Measurements from ENCODE around the gene UNK. TPM values are rescaled to one million over a fixed set of nuclear protein-coding genes. Genes with fewer than 3 reads are reported as not detected.

UNK gene
- total and polyA plus RNA-seq, 2 donors (not counting 1 experiment from before 2014, with no cell fraction given): 35.5 to 70.3 TPM

GRCh38 chr17:75791254-75791653 is 6.6 kb downstream of the UNK start:
- H2AFZ ChIP-seq (ENCODE audit: insufficient read depth, low read depth, low read length, poor library complexity, severe bottlenecking): no peak overlapping the region
- POLR2A ChIA-PET: no interaction called here
- no peak overlapping the region for H3K4me3 ChIP-seq (ENCODE audit: control extremely low read depth in 1 of 5, extremely low read depth in 1 of 5, insufficient read depth in 1 of 5, low read depth in 2 of 5, low read length in 4 of 5)
- peaks cover 2 to 27% of the 10 kb centered on the region in 2 experiments for H3K36me3 ChIP-seq (replicated peaks in 1 of 2; ENCODE audit: control extremely low read depth in 1 of 2, control insufficient read depth in 1 of 2, extremely low read depth in 1 of 2, insufficient read depth in 2 of 2, low read length in 1 of 2)
- WGBS (ENCODE audit: insufficient coverage): no CpG with 5 or more reads among the region's 6 CpGs
- H3K27me3 ChIP-seq (replicated peaks in 1 of 4; ENCODE audit: control extremely low read depth in 1 of 4, control insufficient read depth in 3 of 4, insufficient read depth in 4 of 4, low read length in 3 of 4): no peaks in the 10 kb centered on the region
- H3K9ac ChIP-seq (ENCODE audit: low read length): no peak overlapping the region
- H3K4me1 ChIP-seq (ENCODE audit: control insufficient read depth in 2 of 2, insufficient read depth in 2 of 2, low read length in 2 of 2): peaks cover 10 to 11% of the 10 kb centered on the region in 2 donors
- H4K20me1 ChIP-seq (ENCODE audit: control insufficient read depth, insufficient read depth, low read length, poor library complexity, severe bottlenecking): peaks cover 15% of the 10 kb centered on the region
- H3K27ac ChIP-seq (ENCODE audit: low read length in 2 of 2): no peak overlapping the region
- H3K27me3 Mint-ChIP-seq: no peaks in the 10 kb centered on the region
- intact Hi-C loops (cut with micrococcal nuclease): no loop called here
- H3K4me2 ChIP-seq (replicated peaks; ENCODE audit: low read depth, low read length, poor library complexity, severe bottlenecking): no peak overlapping the region
- no peaks in the 10 kb centered on the region for H3K9me3 Mint-ChIP-seq (ENCODE audit: insufficient read depth)
- TF ChIP-seq CTCF (IDR thresholded peaks at IDR 0.05) (no peak), EZH2 (IDR thresholded peaks at IDR 0.05; ENCODE audit: borderline replicate concordance, insufficient read depth, low read depth, low read length, poor library complexity, severe bottlenecking) (no peak)
- H3K4me3 Mint-ChIP-seq: no peak overlapping the region
- no peaks in the 10 kb centered on the region for H3K9me3 ChIP-seq (ENCODE audit: control extremely low read depth in 1 of 3, control insufficient read depth in 2 of 3, insufficient read depth in 1 of 3, low read length in 2 of 3)
- CTCF ChIA-PET: interaction anchor here (0.9 to 1.7 kb wide), 9 partner anchors 8 to 56 kb away, joined by 3 to 8 read pairs (median 3); no protein-coding TSS in a partner anchor
- ATAC-seq (ENCODE audit: low read depth): no peak
- H3K27ac Mint-ChIP-seq: no peak overlapping the region
- peaks cover 99% of the 10 kb centered on the region for H3K79me2 ChIP-seq (ENCODE audit: control insufficient read depth, insufficient read depth, low read length)
- DNase-seq: no peak
- peaks cover 13% of the 10 kb centered on the region for H3K4me1 Mint-ChIP-seq

GRCh38 chr17:75793460-75793859 is 8.9 kb downstream of the UNK start:
- no peaks in the 10 kb centered on the region for H3K27me3 ChIP-seq (replicated peaks in 1 of 4; ENCODE audit: control extremely low read depth in 1 of 4, control insufficient read depth in 3 of 4, insufficient read depth in 4 of 4, low read length in 3 of 4)
- Mint-ChIP-seq H3K4me3 (no peak overlapping the region), H3K27ac (no peak overlapping the region), H3K4me1 (peaks cover 4% of the 10 kb centered on the region), H3K27me3 (no peaks in the 10 kb centered on the region), H3K9me3 (ENCODE audit: insufficient read depth) (no peaks in the 10 kb centered on the region)
- ChIA-PET POLR2A (no interaction called here), CTCF (no interaction called here)
- WGBS (ENCODE audit: insufficient coverage): no CpG with 5 or more reads among the region's 1 CpG
- peaks cover 94% of the 10 kb centered on the region for H3K79me2 ChIP-seq (ENCODE audit: control insufficient read depth, insufficient read depth, low read length)
- no peak for ATAC-seq (ENCODE audit: low read depth)
- no peak for DNase-seq
- H3K4me1 ChIP-seq (ENCODE audit: control insufficient read depth in 2 of 2, insufficient read depth in 2 of 2, low read length in 2 of 2): no peaks in the 10 kb centered on the region
- H3K27ac ChIP-seq (ENCODE audit: low read length in 2 of 2): no peak overlapping the region
- H3K9me3 ChIP-seq (ENCODE audit: control extremely low read depth in 1 of 3, control insufficient read depth in 2 of 3, insufficient read depth in 1 of 3, low read length in 2 of 3): no peaks in the 10 kb centered on the region
- H3K4me3 ChIP-seq (ENCODE audit: control extremely low read depth in 1 of 5, extremely low read depth in 1 of 5, insufficient read depth in 1 of 5, low read depth in 2 of 5, low read length in 4 of 5): no peak overlapping the region
- no peak overlapping the region for H3K4me2 ChIP-seq (replicated peaks; ENCODE audit: low read depth, low read length, poor library complexity, severe bottlenecking)
- intact Hi-C loops (cut with micrococcal nuclease): no loop called here
- H2AFZ ChIP-seq (ENCODE audit: insufficient read depth, low read depth, low read length, poor library complexity, severe bottlenecking): no peak overlapping the region
- no peak overlapping the region for H3K9ac ChIP-seq (ENCODE audit: low read length)
- no peak for TF ChIP-seq EZH2 (IDR thresholded peaks at IDR 0.05; ENCODE audit: borderline replicate concordance, insufficient read depth, low read depth, low read length, poor library complexity, severe bottlenecking)
- no peak for TF ChIP-seq CTCF (IDR thresholded peaks at IDR 0.05)
- peaks cover 15% of the 10 kb centered on the region for H4K20me1 ChIP-seq (ENCODE audit: control insufficient read depth, insufficient read depth, low read length, poor library complexity, severe bottlenecking)
- H3K36me3 ChIP-seq (replicated peaks in 1 of 2; ENCODE audit: control extremely low read depth in 1 of 2, control insufficient read depth in 1 of 2, extremely low read depth in 1 of 2, insufficient read depth in 2 of 2, low read length in 1 of 2): peaks cover 5 to 35% of the 10 kb centered on the region in 2 experiments

Measured in B cell (primary cell).